CD14-positive monocyte (primary cell): ENCODE measurements around the gene ASCC3. TPM values are rescaled to one million over a fixed set of nuclear protein-coding genes. Genes with fewer than 3 reads are reported as not detected.

Experiments
- DNase-seq, 3 donors: peaks; one replicate each; pipeline ENCODE4 v3.0.0-alpha.2; 2011 to 2022
- H2AFZ ChIP-seq: 2 replicates; pipeline ENCODE4 v1.6.0; 2012; ENCODE audit warnings: mild to moderate bottlenecking, low read depth, low read length, inconsistent platforms; ENCODE audit not compliant: insufficient read depth, poor library complexity, severe bottlenecking
- H3K27ac ChIP-seq, 2 donors: 1 replicate in 1 of 2; 2 replicates in 1 of 2; pipeline ENCODE4 v1.5.1; 2012 to 2013; ENCODE audit warnings: low read length in 2 of 2, control low read depth in 1 of 2, inconsistent platforms in 1 of 2, low read depth in 1 of 2, mild to moderate bottlenecking in 1 of 2
- H3K27me3 ChIP-seq, 2 donors: one replicate each; pipeline versions ENCODE4 v1.6.0 to v1.6.1; 2011 to 2013; ENCODE audit warnings: low read length in 2 of 2; ENCODE audit not compliant: control insufficient read depth in 2 of 2, insufficient read depth in 2 of 2
- H3K36me3 ChIP-seq, 2 donors: replicated peaks in 1 of 2; 1 replicate in 1 of 2; 2 replicates in 1 of 2; pipeline versions ENCODE4 v1.5.1 to v1.6.1; 2012 to 2013; ENCODE audit warnings: low read length in 2 of 2, control low read depth in 1 of 2, inconsistent platforms in 1 of 2, mild to moderate bottlenecking in 1 of 2; ENCODE audit not compliant: insufficient read depth in 2 of 2, control insufficient read depth in 1 of 2
- H3K4me1 ChIP-seq, 2 donors: 1 replicate in 1 of 2; 2 replicates in 1 of 2; pipeline versions ENCODE4 v1.5.1 to v1.6.1; 2012 to 2013; ENCODE audit warnings: low read length in 2 of 2, control low read depth in 1 of 2, inconsistent platforms in 1 of 2, mild to moderate bottlenecking in 1 of 2, moderate library complexity in 1 of 2; ENCODE audit not compliant: insufficient read depth in 2 of 2, control insufficient read depth in 1 of 2
- H3K4me2 ChIP-seq: replicated peaks from 2 replicates; pipeline ENCODE3; 2012; ENCODE audit warnings: low read length, moderate library complexity, mild to moderate bottlenecking; ENCODE audit not compliant: poor library complexity, severe bottlenecking; ENCODE audit errors: extremely low read depth
- H3K4me3 ChIP-seq, 3 experiments: fragments of 200-600 bp in 1 of 3; sonication (generic) in 1 of 3; replicated peaks in 1 of 3; 1 replicate in 2 of 3; 2 replicates in 1 of 3; pipeline ENCODE4 v1.5.1; 2011 to 2013; ENCODE audit warnings: low read length in 3 of 3, mild to moderate bottlenecking in 3 of 3, control low read depth in 2 of 3, low read depth in 2 of 3, inconsistent platforms in 1 of 3, moderate library complexity in 1 of 3
- H3K79me2 ChIP-seq: 2 replicates; pipeline ENCODE4 v1.6.0; 2012; ENCODE audit warnings: mild to moderate bottlenecking, control low read depth, inconsistent platforms, low read length, moderate library complexity; ENCODE audit not compliant: insufficient read depth
- H3K9ac ChIP-seq: 2 replicates; pipeline ENCODE4 v1.6.0; 2017; ENCODE audit warnings: low read length, mild to moderate bottlenecking; ENCODE audit not compliant: insufficient read depth, poor library complexity, severe bottlenecking
- H3K9me3 ChIP-seq, 2 donors: replicated peaks in 1 of 2; 1 replicate in 1 of 2; 2 replicates in 1 of 2; pipeline versions ENCODE4 v1.5.1 to v1.6.1; 2012 to 2013; ENCODE audit warnings: low read length in 2 of 2, control low read depth in 1 of 2; ENCODE audit not compliant: control insufficient read depth in 1 of 2, insufficient read depth in 1 of 2
- H4K20me1 ChIP-seq: 2 replicates; pipeline ENCODE4 v1.6.0; 2012; ENCODE audit warnings: mild to moderate bottlenecking, low read length, control low read depth, moderate library complexity; ENCODE audit not compliant: insufficient read depth
- H3K27ac Mint-ChIP-seq, 7 donors: one replicate each; pipeline ENCODE4 v1.8.0; 2020; ENCODE audit warnings: mild to moderate bottlenecking in 7 of 7, mixed read lengths in 7 of 7, moderate library complexity in 6 of 7, inconsistent platforms in 2 of 7
- H3K27me3 Mint-ChIP-seq, 3 donors: one replicate each; pipeline ENCODE4 v1.8.0; 2021 to 2022; ENCODE audit warnings: low read depth in 3 of 3, mild to moderate bottlenecking in 3 of 3, mixed read lengths in 3 of 3, moderate library complexity in 3 of 3, inconsistent platforms in 1 of 3
- H3K36me3 Mint-ChIP-seq, 2 donors: one replicate each; pipeline ENCODE4 v1.8.0; 2020; ENCODE audit warnings: mixed read lengths in 2 of 2, inconsistent platforms in 1 of 2, mild to moderate bottlenecking in 1 of 2
- H3K4me1 Mint-ChIP-seq: one replicate; pipeline ENCODE4 v1.8.0; 2020; ENCODE audit warnings: mild to moderate bottlenecking, mixed read lengths
- H3K4me3 Mint-ChIP-seq, 2 donors: one replicate each; pipeline ENCODE4 v1.8.0; 2020; ENCODE audit warnings: mild to moderate bottlenecking in 2 of 2, mixed read lengths in 2 of 2, moderate library complexity in 1 of 2
- H3K9me3 Mint-ChIP-seq, 7 donors: one replicate each; pipeline ENCODE4 v1.8.0; 2020 to 2022; ENCODE audit warnings: mixed read lengths in 7 of 7, mild to moderate bottlenecking in 6 of 7, moderate library complexity in 6 of 7, inconsistent platforms in 2 of 7
- WGBS: methylation state at CpG from one replicate; pipeline ENCODE4 v1.1.5; 2013; ENCODE audit warnings: missing lambda C conversion rate; ENCODE audit not compliant: insufficient coverage; 5-methylcytosine and 5-hydroxymethylcytosine counted together
- intact Hi-C, 2 donors: fragments of 100-400 bp; cut with micrococcal nuclease; formaldehyde crosslinking; loops; one replicate each; pipeline versions ENCODE4 v1.15.0 to v1.15.1; 2023
- polyA plus RNA-seq, 3 donors: library from polyadenylated mRNA; depleted of rRNA in 1 of 3; unstranded in 2 of 3; stranded (reverse) in 1 of 3; fragments of 300-500 nt in 2 of 3; fragments of >200 nt in 1 of 3; fragmentation: Illumina TruSeq in 2 of 3; gene quantifications; 1 replicate in 2 of 3; 2 replicates in 1 of 3; pipeline ENCODE4 v1.2.3, GENCODE V29; 2012 to 2021
- TF ChIP-seq, protein P1 (sequence below): fragments of 200-600 bp; IDR thresholded peaks from one replicate; pipeline ENCODE4 v1.8.0; 2022; ENCODE audit warnings: antibody characterized with exemption, mild to moderate bottlenecking

ASCC3 gene
- polyA plus RNA-seq, 3 donors, result 6.4 to 12.9 (median 10.6) TPM

DNA sequence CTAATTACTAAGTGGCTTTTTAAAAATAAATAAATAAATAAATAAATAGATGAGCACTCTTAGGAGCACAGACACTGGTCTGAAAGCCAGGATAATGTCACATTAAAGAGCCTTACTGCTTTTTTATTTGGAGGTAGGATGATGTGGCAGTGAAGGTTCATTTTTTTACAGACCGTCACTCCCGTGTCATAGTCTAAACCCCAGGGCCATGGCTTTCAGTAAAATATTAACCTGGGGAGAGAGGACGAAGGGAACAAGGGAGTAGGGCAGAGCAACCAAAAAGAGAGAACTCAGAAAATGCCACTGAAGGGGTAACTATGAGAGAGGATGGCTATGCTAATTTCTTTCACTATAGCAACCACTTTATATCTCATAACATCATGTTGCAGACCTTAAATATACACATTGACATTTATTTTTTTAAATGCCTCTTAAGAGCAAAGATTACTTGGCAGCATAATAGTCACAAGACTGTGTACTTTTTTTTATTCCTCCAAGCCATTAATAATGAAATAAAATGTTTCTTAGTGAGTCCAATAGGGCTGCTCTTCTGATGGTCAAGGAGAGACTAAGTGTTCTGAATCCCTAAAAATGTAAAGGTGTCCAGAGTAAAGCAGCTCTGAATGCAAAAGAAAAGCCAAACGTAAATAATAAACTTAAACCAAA, 315.6 kb downstream of the ASCC3 start:
- no peaks in the 10 kb centered on the region for H3K4me1 ChIP-seq
- no peaks in the 10 kb centered on the region for H4K20me1 ChIP-seq
- no peak overlapping the region for H3K4me3 Mint-ChIP-seq
- H2AFZ ChIP-seq, result no peak overlapping the region
- peaks cover 0 to 5% (median 3%) of the 10 kb centered on the region in 7 donors for H3K9me3 Mint-ChIP-seq
- H3K27ac ChIP-seq, result no peak overlapping the region
- H3K27me3 ChIP-seq, result no peaks in the 10 kb centered on the region
- H3K4me3 ChIP-seq, result no peak overlapping the region
- H3K4me1 Mint-ChIP-seq, result no peaks in the 10 kb centered on the region
- H3K9ac ChIP-seq, result no peak overlapping the region
- H3K36me3 Mint-ChIP-seq, result peaks cover 11% of the 10 kb centered on the region in 2 donors
- DNase-seq, result no peak
- H3K27ac Mint-ChIP-seq, result no peak overlapping the region
- no peaks in the 10 kb centered on the region for H3K36me3 ChIP-seq
- H3K9me3 ChIP-seq, result no peaks in the 10 kb centered on the region
- H3K27me3 Mint-ChIP-seq, result no peaks in the 10 kb centered on the region
- 100% methylated on average over 2 of the region's 4 CpGs for WGBS
- intact Hi-C loops, result no loop called here
- no peaks in the 10 kb centered on the region for H3K79me2 ChIP-seq
- TF ChIP-seq, protein P1, sequence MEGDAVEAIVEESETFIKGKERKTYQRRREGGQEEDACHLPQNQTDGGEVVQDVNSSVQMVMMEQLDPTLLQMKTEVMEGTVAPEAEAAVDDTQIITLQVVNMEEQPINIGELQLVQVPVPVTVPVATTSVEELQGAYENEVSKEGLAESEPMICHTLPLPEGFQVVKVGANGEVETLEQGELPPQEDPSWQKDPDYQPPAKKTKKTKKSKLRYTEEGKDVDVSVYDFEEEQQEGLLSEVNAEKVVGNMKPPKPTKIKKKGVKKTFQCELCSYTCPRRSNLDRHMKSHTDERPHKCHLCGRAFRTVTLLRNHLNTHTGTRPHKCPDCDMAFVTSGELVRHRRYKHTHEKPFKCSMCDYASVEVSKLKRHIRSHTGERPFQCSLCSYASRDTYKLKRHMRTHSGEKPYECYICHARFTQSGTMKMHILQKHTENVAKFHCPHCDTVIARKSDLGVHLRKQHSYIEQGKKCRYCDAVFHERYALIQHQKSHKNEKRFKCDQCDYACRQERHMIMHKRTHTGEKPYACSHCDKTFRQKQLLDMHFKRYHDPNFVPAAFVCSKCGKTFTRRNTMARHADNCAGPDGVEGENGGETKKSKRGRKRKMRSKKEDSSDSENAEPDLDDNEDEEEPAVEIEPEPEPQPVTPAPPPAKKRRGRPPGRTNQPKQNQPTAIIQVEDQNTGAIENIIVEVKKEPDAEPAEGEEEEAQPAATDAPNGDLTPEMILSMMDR, result no peak
- no peak overlapping the region for H3K4me2 ChIP-seq

DNA sequence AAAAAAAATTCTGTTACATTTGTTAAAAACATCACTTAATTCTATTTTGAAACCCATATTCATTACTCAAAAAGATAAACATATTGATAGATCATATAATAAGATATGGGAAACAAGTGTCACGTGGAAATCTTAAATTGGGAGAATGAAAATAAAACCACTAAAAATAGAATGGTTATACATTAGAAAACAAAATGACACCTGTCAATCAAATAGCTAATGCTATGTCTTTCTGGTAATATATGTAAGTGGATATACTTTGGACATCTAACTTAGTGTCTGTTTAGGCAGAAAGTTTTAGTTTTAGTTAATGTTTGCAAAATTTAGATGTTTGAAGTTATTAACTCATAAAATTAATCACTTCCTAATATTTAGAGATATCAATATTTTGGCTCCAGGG, 321.3 kb downstream of the ASCC3 start:
- WGBS, result no CpG with 5 or more reads among the region's 1 CpG
- no peaks in the 10 kb centered on the region for H3K4me1 Mint-ChIP-seq
- Histone ChIP-seq H3K9me3 (no peaks in the 10 kb centered on the region), H4K20me1 (no peaks in the 10 kb centered on the region), H3K36me3 (no peaks in the 10 kb centered on the region), H2AFZ (no peak overlapping the region), H3K27me3 (no peaks in the 10 kb centered on the region), H3K79me2 (no peaks in the 10 kb centered on the region), H3K4me3 (no peak overlapping the region), H3K9ac (no peak overlapping the region), H3K4me1 (no peaks in the 10 kb centered on the region), H3K27ac (no peak overlapping the region), H3K4me2 (no peak overlapping the region)
- no peaks in the 10 kb centered on the region for H3K27me3 Mint-ChIP-seq
- H3K36me3 Mint-ChIP-seq, result peaks cover 4 to 7% of the 10 kb centered on the region in 2 donors
- no peak for DNase-seq
- TF ChIP-seq, protein P1, result no peak
- intact Hi-C loops, result no loop called here
- H3K27ac Mint-ChIP-seq, result no peak overlapping the region
- peaks cover 0 to 2% (median 0%) of the 10 kb centered on the region in 7 donors for H3K9me3 Mint-ChIP-seq
- no peak overlapping the region for H3K4me3 Mint-ChIP-seq
